GM21576 (cell line): ENCODE results near the gene GUCY2C.
"Not testable (repeated sequence)": the region's sequence is repeated elsewhere in the genome, so short reads cannot be mapped to it uniquely, and the experiment has no call there.

Experiments used
- ATAC-seq: cut with Tn5 transposase; IDR thresholded peaks from one replicate; pipeline ENCODE4 v1.9.1; 2021; ENCODE audit warnings: mild to moderate bottlenecking, moderate library complexity; ENCODE audit not compliant: unreplicated experiment

GUCY2C gene

GRCh38 chr12:14682231-14682630 is 14.2 kb downstream of the GUCY2C start:
- not testable (repeated sequence) for ATAC-seq

- ATAC-seq, result no peak
Observed at GRCh38 chr12:14681625-14682024, 14.8 kb downstream of the GUCY2C start.

- ATAC-seq, result no peak
Observed at GRCh38 chr12:14681190-14681589, 15.2 kb downstream of the GUCY2C start.

GRCh38 chr12:14678547-14679150 is 17.8 kb downstream of the GUCY2C start:
- no peak for ATAC-seq

GRCh38 chr12:14668591-14668990 is 27.8 kb downstream of the GUCY2C start:
- ATAC-seq, result no peak

- ATAC-seq, result no peak
Observed at GRCh38 chr12:14665354-14666348, 30.7 kb downstream of the GUCY2C start.

GRCh38 chr12:14664434-14665023 is 31.9 kb downstream of the GUCY2C start:
- ATAC-seq, result no peak

GRCh38 chr12:14663002-14663401 is 33.4 kb downstream of the GUCY2C start:
- ATAC-seq, result no peak

GRCh38 chr12:14656846-14657245 is 39.6 kb downstream of the GUCY2C start:
- no peak for ATAC-seq

- no peak for ATAC-seq
Observed at GRCh38 chr12:14655284-14655683, 41.1 kb downstream of the GUCY2C start.

- ATAC-seq, result no peak
Observed at GRCh38 chr12:14654842-14655241, 41.6 kb downstream of the GUCY2C start.

- ATAC-seq, result no peak
Observed at GRCh38 chr12:14654416-14654815, 42.0 kb downstream of the GUCY2C start.

GRCh38 chr12:14652483-14652882 is 43.9 kb downstream of the GUCY2C start:
- ATAC-seq, result no peak

GRCh38 chr12:14651371-14651770 is 45.0 kb downstream of the GUCY2C start:
- ATAC-seq, result no peak

- ATAC-seq, result no peak
Observed at GRCh38 chr12:14650789-14651188, 45.6 kb downstream of the GUCY2C start.

- ATAC-seq, result no peak
Observed at GRCh38 chr12:14647028-14647750, 49.2 kb downstream of the GUCY2C start.

- no peak for ATAC-seq
Observed at GRCh38 chr12:14643251-14643650, 53.1 kb downstream of the GUCY2C start.

- ATAC-seq, result no peak
Observed at GRCh38 chr12:14638066-14638465, 58.3 kb downstream of the GUCY2C start.

- ATAC-seq, result no peak
Observed at GRCh38 chr12:14635776-14636175, 60.6 kb downstream of the GUCY2C start.

- ATAC-seq, result no peak
Observed at GRCh38 chr12:14630793-14631192, 65.6 kb downstream of the GUCY2C start.
